PC-3 (cell line): ENCODE data around the gene TKFC. TPM values are rescaled to one million over a fixed set of nuclear protein-coding genes. Genes with fewer than 3 reads are reported as not detected.

Experiments
- ATAC-seq: fragments of 200-7000 bp; cut with Tn5 transposase; 2 replicates; pipeline ENCODE4 v1.9.1; 2020; ENCODE audit warnings: mild to moderate bottlenecking, moderate library complexity
- BruUV-seq: library from RNA; stranded (reverse); fragments of 400-500 nt; replicated peaks from 2 replicates; lab custom pipeline; 2021; lab: Mats Ljungman, UMichigan
- CTCF ChIA-PET: fragments of 300-600 bp; sonication (Branson Sonifier 250); formaldehyde crosslinking; loops from one replicate; lab custom pipeline; 2022; ENCODE audit warnings: antibody characterized with exemption; lab: Charles Lee
- POLR2A ChIA-PET: fragments of 300-600 bp; sonication (Branson Sonifier 250); formaldehyde crosslinking; loops from one replicate; lab custom pipeline; 2022; ENCODE audit warnings: antibody characterized with exemption; ENCODE audit not compliant: unreplicated experiment; lab: Charles Lee
- DNase-seq: peaks from one replicate; pipeline ENCODE4 v3.0.0-alpha.2; 2015
- H2AFZ ChIP-seq: fragments of 300-600 bp; sonication (generic); 2 replicates; pipeline ENCODE4 v1.6.0; 2016; ENCODE audit warnings: antibody characterized with exemption, low read length
- H3F3A ChIP-seq: fragments of 300-600 bp; sonication (generic); one replicate; pipeline ENCODE4 v1.6.0; 2017; ENCODE audit warnings: antibody characterized with exemption, low read length, control low read depth, mild to moderate bottlenecking; ENCODE audit not compliant: unreplicated experiment
- H3K27ac ChIP-seq: fragments of 300-600 bp; sonication (generic); 2 replicates; pipeline ENCODE4 v1.5.1; 2016; ENCODE audit warnings: mild to moderate bottlenecking, low read length
- H3K27me3 ChIP-seq: fragments of 300-600 bp; sonication (generic); 2 replicates; pipeline ENCODE4 v1.6.1; 2016; ENCODE audit warnings: low read length, mixed read lengths
- H3K36me3 ChIP-seq: fragments of 300-600 bp; sonication (generic); 2 replicates; pipeline ENCODE4 v1.6.1; 2016; ENCODE audit warnings: low read depth, mixed run types, low read length, mixed read lengths
- H3K4me1 ChIP-seq: fragments of 300-600 bp; sonication (generic); 2 replicates; pipeline ENCODE4 v1.5.1; 2016; ENCODE audit warnings: low read length; ENCODE audit not compliant: insufficient read depth
- H3K4me2 ChIP-seq: fragments of 300-600 bp; sonication (generic); 2 replicates; pipeline ENCODE4 v1.6.0; 2016; ENCODE audit warnings: low read length
- H3K4me3 ChIP-seq: fragments of 300-600 bp; sonication (generic); 2 replicates; pipeline ENCODE4 v1.5.1; 2016; ENCODE audit warnings: mild to moderate bottlenecking, low read length, mixed read lengths
- H3K79me2 ChIP-seq: fragments of 300-600 bp; sonication (generic); 2 replicates; pipeline ENCODE4 v1.6.1; 2017; ENCODE audit warnings: low read length, mixed read lengths
- H3K9ac ChIP-seq: fragments of 300-600 bp; sonication (generic); 2 replicates; pipeline ENCODE4 v1.6.0; 2016; ENCODE audit warnings: mild to moderate bottlenecking, low read length
- H3K9me2 ChIP-seq: fragments of 300-600 bp; sonication (generic); replicated peaks from 2 replicates; pipeline ENCODE4 v1.6.1; 2016; ENCODE audit warnings: mixed run types, low read length, mixed read lengths
- H3K9me3 ChIP-seq: fragments of 300-600 bp; sonication (generic); 2 replicates; pipeline ENCODE4 v1.6.1; 2016; ENCODE audit warnings: low read length, mixed read lengths
- H4K20me1 ChIP-seq: fragments of 300-600 bp; sonication (generic); 2 replicates; pipeline ENCODE4 v1.6.1; 2016; ENCODE audit warnings: low read length, mixed read lengths
- EZH2 ChIP-seq: fragments of 300-600 bp; sonication (generic); IDR thresholded peaks from one replicate; pipeline ENCODE4 v1.6.1; 2017; ENCODE audit warnings: antibody characterized with exemption, mild to moderate bottlenecking, low read length; ENCODE audit not compliant: unreplicated experiment
- EZH2phosphoT487 ChIP-seq: fragments of 300-600 bp; sonication (generic); IDR thresholded peaks from 2 replicates; pipeline ENCODE4 v1.6.1; 2018; ENCODE audit warnings: mild to moderate bottlenecking, antibody characterized with exemption, low read length, borderline replicate concordance
- intact Hi-C: fragments of 100-400 bp; cut with micrococcal nuclease; formaldehyde crosslinking; loops from 2 replicates; pipeline ENCODE4 v1.9.0; 2023
- total RNA-seq: library from RNA; depleted of rRNA; stranded (reverse); fragments of >200 nt; gene quantifications from 2 replicates; pipeline ENCODE4 v1.2.3, GENCODE V29; 2014
- TF ChIP-seq, protein P1 (sequence below): fragments of 300-600 bp; sonication (generic); conservative IDR thresholded peaks from 2 replicates; pipeline ENCODE4 v1.5.1; 2017; ENCODE audit warnings: antibody characterized with exemption, low read depth, mild to moderate bottlenecking, low read length

TKFC gene
- total RNA-seq, 1 experiment from 2014 or later = 56.9 TPM

DNA sequence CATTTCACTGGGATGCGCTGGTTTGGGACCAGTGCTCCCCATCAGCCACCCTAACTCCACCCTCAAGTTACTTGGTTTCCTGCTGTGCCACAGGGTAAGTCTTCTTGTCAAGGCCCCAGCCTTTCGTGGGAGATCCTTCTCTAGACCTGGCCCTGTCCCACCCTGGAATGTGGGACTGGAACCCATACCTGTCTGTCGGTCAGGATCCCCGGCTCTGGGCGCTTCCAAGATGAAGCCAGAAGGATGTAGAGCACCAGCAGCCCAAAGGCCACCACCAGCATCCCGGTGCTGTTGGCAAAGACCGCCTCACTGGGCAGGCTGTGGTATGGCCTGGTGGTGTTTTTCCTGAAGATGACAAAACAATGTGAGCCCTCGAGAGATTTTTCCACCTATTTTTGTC lies 17.8 kb downstream of the TKFC start:
- H3K4me3 ChIP-seq = no peak overlapping the region
- H3F3A ChIP-seq = no peaks in the 10 kb centered on the region
- no peaks in the 10 kb centered on the region for H3K79me2 ChIP-seq
- H3K4me1 ChIP-seq = no peaks in the 10 kb centered on the region
- H3K9me3 ChIP-seq = no peaks in the 10 kb centered on the region
- no peaks in the 10 kb centered on the region for H3K27me3 ChIP-seq
- H3K9me2 ChIP-seq = no peaks in the 10 kb centered on the region
- H3K36me3 ChIP-seq = peaks cover 14% of the 10 kb centered on the region; the same call in 1 of the 2 replicates
- POLR2A ChIA-PET = no interaction called here
- H4K20me1 ChIP-seq = no peaks in the 10 kb centered on the region
- no TSS peak for BruUV-seq
- H3K9ac ChIP-seq = no peak overlapping the region
- H2AFZ ChIP-seq = no peak overlapping the region
- H3K27ac ChIP-seq = no peak overlapping the region
- ATAC-seq = no peak
- TF ChIP-seq EZH2phosphoT487 (no peak), EZH2 (no peak)
- TF ChIP-seq, protein P1, sequence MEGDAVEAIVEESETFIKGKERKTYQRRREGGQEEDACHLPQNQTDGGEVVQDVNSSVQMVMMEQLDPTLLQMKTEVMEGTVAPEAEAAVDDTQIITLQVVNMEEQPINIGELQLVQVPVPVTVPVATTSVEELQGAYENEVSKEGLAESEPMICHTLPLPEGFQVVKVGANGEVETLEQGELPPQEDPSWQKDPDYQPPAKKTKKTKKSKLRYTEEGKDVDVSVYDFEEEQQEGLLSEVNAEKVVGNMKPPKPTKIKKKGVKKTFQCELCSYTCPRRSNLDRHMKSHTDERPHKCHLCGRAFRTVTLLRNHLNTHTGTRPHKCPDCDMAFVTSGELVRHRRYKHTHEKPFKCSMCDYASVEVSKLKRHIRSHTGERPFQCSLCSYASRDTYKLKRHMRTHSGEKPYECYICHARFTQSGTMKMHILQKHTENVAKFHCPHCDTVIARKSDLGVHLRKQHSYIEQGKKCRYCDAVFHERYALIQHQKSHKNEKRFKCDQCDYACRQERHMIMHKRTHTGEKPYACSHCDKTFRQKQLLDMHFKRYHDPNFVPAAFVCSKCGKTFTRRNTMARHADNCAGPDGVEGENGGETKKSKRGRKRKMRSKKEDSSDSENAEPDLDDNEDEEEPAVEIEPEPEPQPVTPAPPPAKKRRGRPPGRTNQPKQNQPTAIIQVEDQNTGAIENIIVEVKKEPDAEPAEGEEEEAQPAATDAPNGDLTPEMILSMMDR = no peak
- CTCF ChIA-PET = no interaction called here
- no peak overlapping the region for H3K4me2 ChIP-seq
- intact Hi-C loops = no loop called here
- DNase-seq = no peak

DNA sequence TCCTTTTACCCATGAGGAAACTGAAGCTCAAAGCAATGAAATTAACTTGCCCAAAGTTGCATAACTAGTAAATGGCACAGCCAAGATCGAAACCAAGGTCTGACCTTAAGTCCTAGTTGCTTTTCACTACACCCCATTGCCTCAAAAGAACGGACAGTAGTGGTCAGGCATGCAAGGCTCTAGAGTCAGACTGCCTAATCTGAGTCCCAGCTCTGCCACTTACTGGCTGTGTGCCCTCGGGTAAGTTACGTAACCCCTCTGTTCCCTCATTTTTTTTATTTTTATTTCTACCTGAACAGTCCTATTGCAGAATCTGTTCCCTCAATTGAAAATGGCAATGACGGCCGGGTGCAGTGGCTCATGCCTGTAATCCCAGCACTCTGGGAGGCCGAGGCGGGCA lies 19.0 kb downstream of the TKFC start:
- H3K79me2 ChIP-seq = no peaks in the 10 kb centered on the region
- ChIA-PET CTCF (no interaction called here), POLR2A (interaction anchor here (0.7 kb wide), 1 partner anchor 10 kb away, joined by 3 read pairs; the partner anchor contains the start of gene CYB561A3)
- TF ChIP-seq EZH2phosphoT487 = no peak
- TF ChIP-seq, protein P1 = no peak
- TF ChIP-seq EZH2 = no peak
- H3K4me2 ChIP-seq = no peak overlapping the region
- ATAC-seq (no peak), DNase-seq (no peak)
- H3K36me3 ChIP-seq = peaks cover 14% of the 10 kb centered on the region; the same call in 1 of the 2 replicates
- no peak overlapping the region for H2AFZ ChIP-seq
- H3K4me1 ChIP-seq = no peaks in the 10 kb centered on the region
- H3K9me3 ChIP-seq = no peaks in the 10 kb centered on the region
- H3K9ac ChIP-seq = no peak overlapping the region
- no peaks in the 10 kb centered on the region for H3K27me3 ChIP-seq
- no peaks in the 10 kb centered on the region for H3K9me2 ChIP-seq
- H3K27ac ChIP-seq = no peak overlapping the region
- no peaks in the 10 kb centered on the region for H4K20me1 ChIP-seq
- BruUV-seq = no TSS peak
- no peak overlapping the region for H3K4me3 ChIP-seq
- intact Hi-C loops = no loop called here
- H3F3A ChIP-seq = no peaks in the 10 kb centered on the region

DNA sequence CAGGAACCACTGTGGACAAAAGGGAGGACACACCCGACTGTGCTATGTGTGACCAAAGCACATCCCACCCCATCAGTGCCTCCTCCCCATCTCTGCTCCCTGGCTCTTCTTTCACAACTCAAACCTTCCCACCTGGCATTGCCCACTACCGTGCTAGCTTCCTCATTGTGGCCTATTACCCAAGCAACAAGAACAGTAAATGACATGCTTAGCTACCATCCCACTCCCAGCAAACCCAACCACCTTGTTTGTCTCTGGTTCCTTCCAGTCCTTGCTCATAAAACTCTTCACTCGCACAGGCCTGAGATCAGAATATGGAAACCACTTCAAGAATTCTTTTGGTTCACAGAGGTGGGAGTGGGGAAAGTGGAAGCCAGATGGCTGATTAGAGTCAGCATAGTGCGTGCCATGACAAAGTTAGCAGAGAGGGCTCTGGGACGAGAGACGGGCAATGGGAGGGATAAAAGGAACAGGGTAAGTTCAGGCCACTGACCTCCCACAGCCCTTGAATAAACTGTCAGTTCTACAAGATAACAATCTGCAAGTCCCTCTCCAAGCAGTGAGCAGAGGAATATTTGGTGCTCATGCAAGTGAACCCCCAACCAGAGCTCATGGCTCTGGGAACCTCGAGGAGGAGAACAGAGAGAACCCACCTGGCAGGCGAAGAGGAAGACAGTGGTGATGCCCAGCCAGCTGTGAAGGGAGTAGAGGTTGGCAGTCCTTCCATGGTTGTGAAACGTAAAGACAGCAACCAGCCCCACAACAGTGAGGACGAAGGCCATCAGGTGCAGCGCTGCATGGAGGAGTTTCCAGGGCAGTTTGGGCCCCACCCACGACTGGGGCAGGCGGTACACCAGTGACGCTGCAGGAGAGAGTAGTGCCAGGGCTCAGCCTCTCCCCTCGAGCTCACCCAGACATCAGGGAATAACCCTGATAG lies 20.4 kb downstream of the TKFC start:
- Histone ChIP-seq H3K36me3 (peaks cover 11% of the 10 kb centered on the region; the same call in 1 of the 2 replicates), H3K9me2 (no peaks in the 10 kb centered on the region), H4K20me1 (no peaks in the 10 kb centered on the region), H3K4me3 (no peak overlapping the region), H3K4me2 (no peak overlapping the region), H3K79me2 (no peaks in the 10 kb centered on the region), H2AFZ (no peak overlapping the region), H3K4me1 (no peaks in the 10 kb centered on the region), H3K27me3 (no peaks in the 10 kb centered on the region), H3K9ac (no peak overlapping the region), H3F3A (no peaks in the 10 kb centered on the region), H3K9me3 (no peaks in the 10 kb centered on the region), H3K27ac (no peak overlapping the region)
- no peak for DNase-seq
- POLR2A ChIA-PET = no interaction called here
- ATAC-seq = no peak; the same call in 1 of the 2 replicates
- CTCF ChIA-PET = no interaction called here
- TF ChIP-seq EZH2 (no peak), EZH2phosphoT487 (no peak)
- TF ChIP-seq, protein P1 = no peak
- intact Hi-C loops = no loop called here
- BruUV-seq = no TSS peak
